HUDEP-2 (cell line): ENCODE measurements around the gene TESK2.
A peak's percentile ranks its signal among the peaks of the same experiment; 100 is the strongest.
"Not testable (repeated sequence)": the region's sequence is repeated elsewhere in the genome, so short reads cannot be mapped to it uniquely, and the experiment has no call there.

Experiments used
- DNase-seq, 76 experiments: peaks; one replicate each; lab custom pipeline; 2025; ENCODE audit not compliant: unreplicated experiment in 76 of 76; lab: John Stamatoyannopoulos, UW

Gene TESK2

DNA sequence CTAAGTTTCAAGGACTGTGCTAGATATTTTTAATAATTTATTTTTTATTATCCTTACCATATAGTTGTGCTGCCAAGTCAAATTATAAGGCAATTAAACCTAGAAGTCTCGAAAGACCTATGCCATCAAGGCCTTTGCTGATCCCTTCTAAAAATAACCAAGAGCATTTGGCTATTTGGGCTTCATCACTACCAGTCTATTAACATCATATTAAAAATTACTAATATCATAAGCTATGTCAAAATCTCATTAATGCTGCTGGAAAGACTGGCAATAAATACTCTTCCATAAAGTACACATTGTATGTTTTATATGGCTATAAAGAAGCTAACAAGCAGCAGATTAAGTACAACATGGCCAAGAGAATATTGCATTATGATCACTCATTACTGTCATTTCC is 107.8 kb downstream of the TESK2 start:
- DNase-seq: no peak

- no peak for DNase-seq
Observed at GRCh38 chr1:45381243-45381642, 109.7 kb downstream of the TESK2 start.

GRCh38 chr1:45380730-45381129 is 110.2 kb downstream of the TESK2 start:
- DNase-seq: no peak

DNA sequence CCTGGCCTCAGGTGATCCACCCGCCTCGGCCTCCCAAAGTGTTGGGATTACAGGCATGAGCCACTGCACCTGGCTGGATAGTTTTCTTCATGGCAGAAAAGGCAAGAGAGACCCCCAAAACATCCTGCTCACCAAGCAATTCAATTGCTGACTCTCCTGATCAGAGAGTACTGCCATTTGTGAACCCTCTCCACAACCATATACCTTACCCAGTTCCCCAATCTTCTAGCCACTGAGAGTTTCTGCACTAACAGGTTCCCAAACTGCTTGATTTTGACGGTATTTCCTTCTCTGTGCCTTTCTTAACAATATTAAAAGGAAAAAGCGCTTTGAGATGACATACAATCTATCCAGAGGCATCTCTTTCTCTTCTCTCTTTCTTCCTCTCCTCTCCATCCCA is 110.8 kb downstream of the TESK2 start:
- no peak for DNase-seq

DNA sequence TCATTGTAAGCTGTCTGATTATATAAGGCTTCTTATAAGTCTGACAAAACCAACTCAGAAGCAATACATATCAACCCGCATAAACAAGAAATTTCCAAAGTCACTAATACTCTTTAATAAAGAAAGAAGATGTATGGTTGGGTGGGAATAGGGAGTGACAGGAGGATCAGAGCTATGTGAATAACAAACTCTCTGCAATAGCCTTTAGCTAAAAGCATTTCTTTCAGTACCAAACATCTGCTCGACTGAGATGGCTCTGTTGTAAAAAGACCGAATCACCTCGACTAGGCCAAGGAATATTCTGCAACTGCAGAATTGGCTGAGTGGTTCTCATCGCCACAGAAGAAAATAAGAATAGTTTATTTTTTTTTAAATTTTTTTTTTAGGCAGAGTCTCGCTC is 111.4 kb downstream of the TESK2 start:
- no peak for DNase-seq

GRCh38 chr1:45378184-45378583 is 112.8 kb downstream of the TESK2 start:
- no peak for DNase-seq

DNA sequence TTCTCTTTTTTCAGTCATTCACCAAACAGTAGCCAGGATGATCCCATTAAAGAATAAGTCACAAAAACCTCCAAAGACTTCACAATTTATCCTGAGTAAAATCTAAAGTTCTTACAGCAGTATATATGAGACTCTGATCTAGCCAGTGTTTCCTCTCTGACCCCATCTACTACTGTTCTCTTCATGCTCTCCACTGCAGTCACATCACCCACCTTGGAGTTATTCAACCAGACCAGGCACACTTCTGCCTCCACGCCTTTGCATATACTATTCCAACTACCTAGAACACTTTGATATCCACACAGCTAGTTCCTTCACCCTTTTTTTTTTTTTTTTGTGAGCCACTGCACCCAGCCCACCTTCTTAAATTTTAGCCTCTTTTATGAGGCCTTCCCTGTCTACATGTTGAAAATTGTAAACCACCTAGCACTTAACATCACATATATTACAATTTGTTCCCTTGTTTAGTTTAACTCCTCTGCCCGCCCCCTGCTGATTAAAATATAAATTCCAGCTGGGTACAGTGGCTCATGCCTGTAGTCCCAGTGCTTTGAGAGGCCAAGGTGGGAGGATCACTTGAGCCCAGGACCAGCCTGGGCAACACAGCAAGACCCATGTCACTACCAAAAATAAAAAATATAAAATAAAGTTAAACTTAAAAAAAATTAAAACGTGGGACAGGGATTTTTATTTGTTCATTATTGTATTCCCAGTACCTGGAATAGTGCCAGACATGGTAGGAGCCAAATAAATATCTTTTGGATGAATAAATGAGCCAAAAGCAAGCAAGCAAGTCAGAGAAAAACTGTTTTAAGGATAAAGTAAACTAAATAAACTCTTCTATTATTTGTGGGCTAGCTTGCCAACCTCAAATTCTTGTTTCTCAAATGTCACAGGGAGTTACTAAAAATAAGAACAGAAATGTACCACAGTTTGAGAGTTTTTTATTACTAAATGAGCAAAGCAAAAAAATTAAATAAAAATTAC is 115.6 kb downstream of the TESK2 start:
- peak in 3 of 76 experiments; percentile 5 to 19 (median 12) for DNase-seq

- DNase-seq: no peak
Observed at GRCh38 chr1:45373573-45373972, 117.4 kb downstream of the TESK2 start.

- no peak for DNase-seq
Observed at GRCh38 chr1:45370575-45370974, 120.4 kb downstream of the TESK2 start.

- no peak for DNase-seq
Observed at GRCh38 chr1:45365051-45365450, 125.9 kb downstream of the TESK2 start.

- DNase-seq: no peak
Observed at GRCh38 chr1:45364294-45364693, 126.7 kb downstream of the TESK2 start.

- not testable (repeated sequence) for DNase-seq
Observed at GRCh38 chr1:45360981-45361380, 130.0 kb downstream of the TESK2 start.

DNA sequence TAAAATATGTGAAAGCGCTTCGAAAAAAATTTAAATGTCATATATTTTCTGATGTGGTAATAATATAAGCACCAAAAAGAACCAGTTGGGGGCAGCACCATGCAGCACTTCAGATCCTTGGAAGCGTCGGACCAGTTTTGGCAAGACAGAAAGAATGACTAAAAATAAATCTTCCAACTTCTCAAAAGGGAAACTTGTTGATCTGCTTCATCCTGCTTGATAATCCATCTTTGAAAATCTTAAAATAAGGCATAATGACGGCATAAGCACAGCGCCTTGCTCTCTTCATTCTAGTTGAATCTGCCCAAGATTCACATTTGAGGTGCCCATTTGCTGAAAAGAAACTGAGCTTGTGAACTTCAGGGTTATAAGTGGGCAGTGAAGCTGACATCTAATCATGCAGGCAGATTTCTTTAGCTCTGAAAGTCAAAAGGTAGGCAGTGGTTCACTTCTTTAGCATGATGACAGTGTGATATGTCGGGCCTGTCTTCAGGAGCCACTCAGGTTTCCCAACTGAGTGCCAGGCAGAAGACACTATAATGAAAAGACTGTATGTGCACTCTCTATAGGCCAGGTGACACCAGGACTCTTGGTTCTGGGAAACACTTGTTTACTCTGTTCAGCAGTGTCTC is 131.0 kb downstream of the TESK2 start:
- DNase-seq: peak in 44 of 76 experiments; percentile 2 to 57 (median 18)

- no peak for DNase-seq
Observed at GRCh38 chr1:45356186-45356585, 134.8 kb downstream of the TESK2 start.

GRCh38 chr1:45355683-45356082 is 135.3 kb downstream of the TESK2 start:
- no peak for DNase-seq

DNA sequence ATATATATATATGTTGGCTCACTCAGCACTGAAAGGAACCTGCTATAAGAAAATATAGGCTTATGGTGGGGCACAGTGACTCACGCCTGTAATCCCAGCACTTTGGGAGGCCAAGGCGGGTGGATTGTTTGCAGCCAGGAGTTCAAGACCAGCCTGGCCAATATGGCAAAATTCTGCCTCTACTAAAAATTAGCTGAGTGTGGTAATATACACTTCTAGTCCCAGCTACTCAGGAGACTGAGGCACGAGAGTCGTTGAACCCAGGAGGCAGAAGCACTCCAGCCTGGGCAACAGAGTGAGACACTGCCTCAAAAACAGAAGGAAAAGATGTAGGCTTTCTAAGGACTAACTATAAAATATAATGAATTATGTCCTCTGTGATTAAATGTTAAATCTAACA is 136.1 kb downstream of the TESK2 start:
- DNase-seq: no peak

GRCh38 chr1:45353685-45354084 is 137.3 kb downstream of the TESK2 start:
- no peak for DNase-seq

GRCh38 chr1:45351508-45351907 is 139.5 kb downstream of the TESK2 start:
- no peak for DNase-seq

GRCh38 chr1:45348966-45349677 is 141.8 kb downstream of the TESK2 start:
- DNase-seq: peak in 21 of 76 experiments; percentile 6 to 45 (median 18)

DNA sequence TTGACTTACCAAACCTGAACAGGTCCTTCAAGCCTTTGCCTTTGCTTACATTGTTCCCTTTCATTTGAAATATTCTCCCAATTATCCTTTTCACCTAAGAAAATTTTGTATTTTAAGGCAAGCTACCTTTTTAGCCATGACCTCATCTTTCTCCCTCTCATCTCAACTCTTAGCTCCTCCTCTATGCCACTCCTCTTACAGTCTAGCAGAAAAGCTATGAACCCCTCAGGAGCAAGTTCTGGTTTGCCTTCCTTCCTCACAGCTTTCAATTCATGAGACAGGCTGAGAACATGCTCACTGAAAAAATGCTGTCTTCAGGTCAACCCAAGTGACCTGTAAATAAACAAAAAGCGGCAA is 142.4 kb downstream of the TESK2 start:
- no peak for DNase-seq

DNA sequence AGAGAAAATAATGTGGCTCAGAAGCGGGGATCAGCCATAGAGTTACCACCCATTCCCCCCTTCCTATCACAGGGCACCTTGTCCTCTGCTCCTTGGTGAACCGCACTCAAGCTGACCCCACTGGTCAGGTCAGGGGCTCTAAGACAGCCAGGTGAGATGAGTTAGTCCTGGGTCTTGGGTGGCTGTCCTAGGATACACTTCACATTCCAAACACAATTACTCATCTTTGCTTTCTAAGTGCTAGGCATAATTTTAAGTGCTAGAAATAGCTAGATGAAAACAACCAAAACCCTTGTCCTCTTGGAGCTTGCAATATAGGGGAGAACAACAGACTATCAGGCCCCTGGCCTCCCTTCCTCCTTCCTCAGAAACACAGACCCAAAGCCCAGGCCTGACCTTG is 142.9 kb downstream of the TESK2 start:
- DNase-seq: no peak
